Naive thymus-derived CD8-positive, alpha-beta T cell (primary cell): ENCODE data around the gene SYNGAP1. TPM values are rescaled to one million over a fixed set of nuclear protein-coding genes. Genes with fewer than 3 reads are reported as not detected.
"Not testable (repeated sequence)": the region's sequence is repeated elsewhere in the genome, so short reads cannot be mapped to it uniquely, and the experiment has no call there.

ENCODE experiments used
- ATAC-seq, 2 donors: fragments of 150-1000 bp; cut with Tn5 transposase in 1 of 2; sonication (Bioruptor Pico), chemical (Tn5 transposase) in 1 of 2; 1 replicate in 1 of 2; 2 replicates in 1 of 2; pipeline ENCODE4 v1.10.0; 2021; ENCODE audit warnings: mild to moderate bottlenecking in 2 of 2, moderate library complexity in 2 of 2
- POLR2A ChIA-PET: fragments of 350-600 bp; sonication (Branson Sonifier 250); formaldehyde crosslinking; loops from one replicate; lab custom pipeline; 2021; ENCODE audit warnings: antibody characterized with exemption; lab: Charles Lee
- DNase-seq, 10 donors: peaks; one replicate each; pipeline versions ENCODE4 v3.0.0 to v3.0.0-alpha.2; 2020 to 2022
- H3K27ac Mint-ChIP-seq, 10 donors: one replicate each; pipeline ENCODE4 v1.8.0; 2020 to 2022; ENCODE audit warnings: mild to moderate bottlenecking in 10 of 10, mixed read lengths in 10 of 10, moderate library complexity in 4 of 10, inconsistent platforms in 1 of 10
- H3K27me3 Mint-ChIP-seq, 5 donors: one replicate each; pipeline ENCODE4 v1.8.0; 2021 to 2022; ENCODE audit warnings: mixed read lengths in 5 of 5
- H3K36me3 Mint-ChIP-seq, 3 donors: one replicate each; pipeline ENCODE4 v1.8.0; 2020 to 2022; ENCODE audit warnings: mixed read lengths in 3 of 3, mild to moderate bottlenecking in 2 of 3, inconsistent platforms in 1 of 3
- H3K4me1 Mint-ChIP-seq, 4 donors: one replicate each; pipeline ENCODE4 v1.8.0; 2021 to 2022; ENCODE audit warnings: mixed read lengths in 4 of 4
- H3K4me3 Mint-ChIP-seq, 10 donors: one replicate each; pipeline ENCODE4 v1.8.0; 2020 to 2022; ENCODE audit warnings: mild to moderate bottlenecking in 10 of 10, mixed read lengths in 10 of 10, moderate library complexity in 6 of 10, inconsistent platforms in 1 of 10
- H3K9me3 Mint-ChIP-seq, 9 donors: one replicate each; pipeline ENCODE4 v1.8.0; 2020 to 2022; ENCODE audit warnings: mixed read lengths in 9 of 9, mild to moderate bottlenecking in 3 of 9, inconsistent platforms in 1 of 9, moderate library complexity in 1 of 9
- polyA plus RNA-seq, 3 donors: library from polyadenylated mRNA; unstranded; fragments of 300-500 nt; fragmentation: Illumina TruSeq; gene quantifications; one replicate each; pipeline ENCODE4 v1.2.3, GENCODE V29; 2021
- total RNA-seq, 8 experiments: library from RNA in 2 of 8; stranded (reverse) in 2 of 8; gene quantifications; one replicate each; pipeline ENCODE4 v1.2.3 and lab custom pipeline; 2021 to 2026

The SYNGAP1 gene
- total and polyA plus RNA-seq, 5 experiments from 2014 or later, result 0.38 to 66.6 (median 1.9) TPM

DNA sequence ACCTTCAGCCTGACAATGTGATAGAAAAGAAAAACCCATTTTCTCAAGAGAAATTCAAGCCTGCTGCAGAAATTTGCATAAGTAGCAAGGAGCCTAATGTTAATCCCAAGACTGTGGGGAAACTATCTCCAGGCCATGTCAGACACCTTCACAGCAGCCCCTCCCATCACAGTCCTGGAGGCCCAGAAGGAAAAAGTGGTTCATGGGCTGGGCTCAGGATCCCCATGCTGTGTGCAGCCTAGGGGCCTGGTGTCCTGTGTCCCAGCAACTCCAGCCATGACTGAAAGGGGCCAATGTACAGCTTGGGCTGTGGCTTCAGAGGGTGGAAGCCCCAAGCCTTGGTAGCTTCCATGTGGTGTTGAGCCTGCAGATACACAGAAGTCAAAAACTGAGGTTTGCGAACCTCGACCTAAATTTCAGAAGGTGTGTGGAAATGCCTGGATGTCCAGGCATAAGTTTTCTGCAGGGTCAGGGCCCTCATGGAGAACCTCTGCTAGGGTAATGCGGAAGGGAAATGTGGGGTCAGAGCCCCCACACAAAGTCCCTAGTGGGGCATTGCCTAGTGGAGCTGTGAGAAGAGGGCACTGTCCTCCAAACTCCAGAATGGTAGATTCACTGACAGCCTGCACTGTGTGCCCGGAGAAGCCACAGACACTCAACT is 46.3 kb downstream of the SYNGAP1 start:
- Mint-ChIP-seq H3K9me3 (no peaks in the 10 kb centered on the region), H3K36me3 (no peaks in the 10 kb centered on the region), H3K4me1 (peaks cover 0 to 1% (median 0%) of the 10 kb centered on the region in 4 donors), H3K4me3 (no peak overlapping the region), H3K27ac (no peak overlapping the region), H3K27me3 (peaks cover 0 to 2% (median 0%) of the 10 kb centered on the region in 5 donors)
- POLR2A ChIA-PET, result interaction anchor here (0.6 kb wide), 1 partner anchor 87 kb away, joined by 5 read pairs; no protein-coding TSS in a partner anchor
- ATAC-seq, result no peak
- DNase-seq, result no peak

GRCh38 chr6:33467091-33467490 is 47.2 kb downstream of the SYNGAP1 start:
- H3K36me3 Mint-ChIP-seq, result no peaks in the 10 kb centered on the region
- DNase-seq (no peak), ATAC-seq (no peak)
- H3K9me3 Mint-ChIP-seq, result no peaks in the 10 kb centered on the region
- no peak overlapping the region for H3K27ac Mint-ChIP-seq
- H3K4me1 Mint-ChIP-seq, result peaks cover 0 to 1% (median 0%) of the 10 kb centered on the region in 4 donors
- POLR2A ChIA-PET, result interaction anchor here (0.6 kb wide), 1 partner anchor 86 kb away, joined by 5 read pairs; no protein-coding TSS in a partner anchor
- no peak overlapping the region for H3K4me3 Mint-ChIP-seq
- H3K27me3 Mint-ChIP-seq, result peaks cover 0 to 2% (median 0%) of the 10 kb centered on the region in 5 donors

GRCh38 chr6:33469661-33470060 is 49.8 kb downstream of the SYNGAP1 start:
- Mint-ChIP-seq H3K36me3 (no peaks in the 10 kb centered on the region), H3K27ac (no peak overlapping the region), H3K4me1 (peaks cover 0 to 1% (median 0%) of the 10 kb centered on the region in 4 donors), H3K27me3 (no peaks in the 10 kb centered on the region), H3K4me3 (no peak overlapping the region), H3K9me3 (no peaks in the 10 kb centered on the region)
- POLR2A ChIA-PET, result interaction anchor here (0.7 kb wide), 1 partner anchor 39 kb away, joined by 3 read pairs; no protein-coding TSS in a partner anchor
- ATAC-seq (no peak), DNase-seq (no peak)

DNA sequence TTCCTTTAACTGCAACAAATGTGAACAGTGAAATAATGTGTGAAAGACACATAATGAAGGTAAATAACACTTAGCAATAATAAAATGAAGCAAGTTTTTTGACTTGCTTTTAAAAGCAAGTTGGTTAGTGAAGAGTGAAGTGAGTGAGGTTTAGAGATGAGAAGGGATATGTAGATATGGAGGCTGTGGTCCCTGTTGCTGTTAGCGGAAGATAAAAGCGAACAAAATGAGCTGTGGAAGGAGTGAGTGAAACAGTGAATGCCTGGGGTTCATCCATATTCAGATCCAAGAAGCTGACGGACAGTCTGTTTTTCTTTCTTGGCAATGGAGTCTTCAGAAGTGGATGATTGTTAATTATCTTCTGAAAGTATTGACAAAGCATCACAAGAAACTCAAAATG is 58.0 kb downstream of the SYNGAP1 start:
- no peaks in the 10 kb centered on the region for H3K27me3 Mint-ChIP-seq
- no peaks in the 10 kb centered on the region for H3K36me3 Mint-ChIP-seq
- H3K4me3 Mint-ChIP-seq, result no peak overlapping the region
- ATAC-seq, result no peak
- no peak for DNase-seq
- H3K9me3 Mint-ChIP-seq, result no peaks in the 10 kb centered on the region
- H3K27ac Mint-ChIP-seq, result peak overlapping the region in 1 of 10 donors; percentile 3
- POLR2A ChIA-PET, result no interaction called here
- H3K4me1 Mint-ChIP-seq, result no peaks in the 10 kb centered on the region

DNA sequence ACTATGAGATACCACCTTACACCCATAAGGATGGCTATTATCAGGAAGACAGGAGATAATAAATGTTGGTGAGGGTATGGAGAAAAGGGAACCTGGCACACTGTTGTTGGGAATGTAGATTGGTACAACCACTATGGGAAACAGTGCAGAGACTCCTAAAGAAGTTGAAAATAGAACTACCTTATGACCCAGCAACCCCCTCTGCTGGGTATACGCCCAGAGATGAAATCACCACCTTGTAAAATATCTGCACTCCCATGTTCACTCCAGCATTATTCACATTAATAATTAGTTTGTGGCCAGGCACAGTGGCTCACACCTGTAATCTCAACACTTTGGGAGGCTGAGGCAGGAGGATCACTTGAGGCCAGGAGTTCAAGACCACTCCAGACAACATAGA is 61.3 kb downstream of the SYNGAP1 start:
- H3K36me3 Mint-ChIP-seq, result no peaks in the 10 kb centered on the region
- ATAC-seq, result peak; percentile 38 to 49
- H3K9me3 Mint-ChIP-seq, result no peaks in the 10 kb centered on the region
- POLR2A ChIA-PET, result no interaction called here
- peak in 3 of 10 donors; percentile 7 to 8 (median 7) for DNase-seq
- H3K4me1 Mint-ChIP-seq, result no peaks in the 10 kb centered on the region
- no peak overlapping the region for H3K4me3 Mint-ChIP-seq
- H3K27ac Mint-ChIP-seq, result peak overlapping the region in 3 of 10 donors; percentile 24 to 85 (median 63)
- no peaks in the 10 kb centered on the region for H3K27me3 Mint-ChIP-seq

DNA sequence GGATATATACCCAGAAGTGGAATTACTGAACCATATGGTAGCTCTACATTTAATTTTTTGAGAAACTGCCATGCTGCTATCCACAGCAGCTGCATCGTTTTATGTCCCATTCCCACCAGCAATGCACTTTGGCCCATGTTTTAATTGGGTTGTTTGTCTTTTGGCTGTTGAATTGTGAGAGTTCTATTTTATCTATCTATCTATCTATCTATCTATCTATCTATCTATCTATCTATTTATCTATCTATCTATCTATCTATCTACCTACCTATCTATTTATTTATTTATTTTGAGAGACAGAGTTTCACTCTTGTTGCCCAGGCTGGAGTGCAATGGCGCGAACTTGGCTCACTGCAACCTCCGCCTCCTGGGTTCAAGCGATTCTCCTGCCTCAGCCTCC is 62.8 kb downstream of the SYNGAP1 start:
- DNase-seq, POLR2A ChIA-PET, H3K4me3 Mint-ChIP-seq, H3K4me1 Mint-ChIP-seq, H3K27me3 Mint-ChIP-seq, ATAC-seq, H3K36me3 Mint-ChIP-seq, H3K9me3 Mint-ChIP-seq: not testable (repeated sequence)
- peak overlapping the region in 1 of 10 donors; percentile 1 for H3K27ac Mint-ChIP-seq

DNA sequence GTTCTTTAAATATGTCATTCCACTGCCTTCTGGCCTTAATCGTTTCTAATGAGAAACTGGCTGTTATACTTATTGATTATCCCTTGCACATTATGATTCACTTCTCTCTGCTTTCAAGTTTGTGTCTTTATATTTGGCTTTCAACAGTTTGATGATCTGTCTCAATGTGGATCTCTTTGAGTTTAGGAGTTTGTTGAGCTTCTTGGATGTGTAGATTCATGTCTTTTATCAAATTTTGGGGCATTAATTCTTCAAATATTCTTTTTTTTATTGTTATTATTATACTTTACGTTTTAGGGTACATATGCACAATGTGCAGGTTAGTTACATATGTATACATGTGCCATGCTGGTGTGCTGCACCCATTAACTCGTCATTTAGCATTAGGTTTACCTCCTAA is 63.8 kb downstream of the SYNGAP1 start:
- Mint-ChIP-seq H3K36me3 (no peaks in the 10 kb centered on the region), H3K27me3 (peaks cover 0 to 3% (median 0%) of the 10 kb centered on the region in 5 donors), H3K4me3 (no peak overlapping the region), H3K9me3 (peaks cover 0 to 3% (median 0%) of the 10 kb centered on the region in 9 donors), H3K4me1 (no peaks in the 10 kb centered on the region), H3K27ac (no peak overlapping the region)
- POLR2A ChIA-PET, result no interaction called here
- DNase-seq, result no peak
- ATAC-seq, result no peak

GRCh38 chr6:33484673-33485262 is 64.9 kb downstream of the SYNGAP1 start:
- H3K4me3 Mint-ChIP-seq, POLR2A ChIA-PET, DNase-seq, ATAC-seq, H3K9me3 Mint-ChIP-seq, H3K27ac Mint-ChIP-seq, H3K27me3 Mint-ChIP-seq, H3K4me1 Mint-ChIP-seq, H3K36me3 Mint-ChIP-seq: not testable (repeated sequence)

GRCh38 chr6:33485680-33486079 is 65.8 kb downstream of the SYNGAP1 start:
- DNase-seq, POLR2A ChIA-PET, H3K4me1 Mint-ChIP-seq, H3K36me3 Mint-ChIP-seq, H3K9me3 Mint-ChIP-seq, H3K4me3 Mint-ChIP-seq, H3K27me3 Mint-ChIP-seq, ATAC-seq, H3K27ac Mint-ChIP-seq: not testable (repeated sequence)

DNA sequence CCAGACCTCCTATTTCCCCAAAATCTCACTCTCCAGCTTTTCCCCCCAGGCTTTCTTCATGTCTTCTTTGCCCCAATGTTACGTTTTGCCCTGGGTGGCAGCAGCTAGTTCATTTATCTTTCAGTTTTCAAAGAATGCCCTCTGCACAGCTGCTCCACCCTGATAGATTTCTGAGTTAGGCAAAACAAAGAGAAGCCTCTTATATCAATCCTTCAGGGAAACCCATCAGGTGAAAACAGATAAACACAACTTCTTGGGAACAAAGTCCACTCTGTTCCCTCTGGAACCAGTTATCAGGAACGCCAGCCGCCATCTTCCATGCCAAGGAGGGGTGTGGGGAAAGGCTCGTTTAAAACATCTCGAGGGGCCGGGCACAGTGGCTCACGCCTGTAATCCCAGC is 68.5 kb downstream of the SYNGAP1 start:
- DNase-seq (no peak), ATAC-seq (no peak)
- POLR2A ChIA-PET, result interaction anchor here (0.6 kb wide), 1 partner anchor 14 kb away, joined by 4 read pairs; no protein-coding TSS in a partner anchor
- H3K27me3 Mint-ChIP-seq, result peaks cover 0 to 6% (median 0%) of the 10 kb centered on the region in 5 donors
- H3K9me3 Mint-ChIP-seq, result peaks cover 0 to 3% (median 0%) of the 10 kb centered on the region in 9 donors
- no peaks in the 10 kb centered on the region for H3K36me3 Mint-ChIP-seq
- peaks cover 0 to 1% (median 0%) of the 10 kb centered on the region in 4 donors for H3K4me1 Mint-ChIP-seq
- no peak overlapping the region for H3K27ac Mint-ChIP-seq
- H3K4me3 Mint-ChIP-seq, result no peak overlapping the region

GRCh38 chr6:33490198-33490597 is 70.3 kb downstream of the SYNGAP1 start:
- H3K27me3 Mint-ChIP-seq, result peaks cover 0 to 6% (median 0%) of the 10 kb centered on the region in 5 donors
- H3K36me3 Mint-ChIP-seq, result no peaks in the 10 kb centered on the region
- POLR2A ChIA-PET, result no interaction called here
- no peak overlapping the region for H3K4me3 Mint-ChIP-seq
- H3K27ac Mint-ChIP-seq, result peak overlapping the region in 1 of 10 donors; percentile 13
- H3K9me3 Mint-ChIP-seq, result peaks cover 0 to 3% (median 0%) of the 10 kb centered on the region in 9 donors
- DNase-seq, result no peak
- no peak for ATAC-seq
- H3K4me1 Mint-ChIP-seq, result peaks cover 0 to 1% (median 0%) of the 10 kb centered on the region in 4 donors

DNA sequence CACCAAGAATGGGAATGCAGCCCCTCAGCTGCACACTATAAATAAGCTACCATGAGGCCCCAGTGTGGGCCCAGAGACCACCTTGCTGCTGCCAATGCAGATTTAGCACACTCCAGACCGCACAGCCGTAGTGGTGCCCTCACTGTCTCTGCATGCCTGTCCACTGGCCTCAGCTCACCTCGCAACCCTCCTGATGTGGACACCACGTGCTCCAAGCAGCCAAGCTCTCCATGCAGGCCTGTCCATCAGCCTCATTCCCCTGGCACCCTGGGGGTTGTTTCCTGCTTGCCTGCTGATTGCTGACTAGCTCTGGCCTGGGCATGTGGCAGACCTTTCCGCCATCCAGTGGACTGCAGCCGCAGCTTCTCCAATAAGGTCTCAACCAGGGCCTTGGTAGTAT is 70.8 kb downstream of the SYNGAP1 start:
- ATAC-seq, result no peak
- Mint-ChIP-seq H3K9me3 (peaks cover 0 to 3% (median 0%) of the 10 kb centered on the region in 9 donors), H3K36me3 (no peaks in the 10 kb centered on the region), H3K4me3 (no peak overlapping the region), H3K4me1 (peaks cover 0 to 1% (median 0%) of the 10 kb centered on the region in 4 donors), H3K27me3 (peaks cover 0 to 6% (median 0%) of the 10 kb centered on the region in 5 donors), H3K27ac (no peak overlapping the region)
- DNase-seq, result no peak
- POLR2A ChIA-PET, result no interaction called here

DNA sequence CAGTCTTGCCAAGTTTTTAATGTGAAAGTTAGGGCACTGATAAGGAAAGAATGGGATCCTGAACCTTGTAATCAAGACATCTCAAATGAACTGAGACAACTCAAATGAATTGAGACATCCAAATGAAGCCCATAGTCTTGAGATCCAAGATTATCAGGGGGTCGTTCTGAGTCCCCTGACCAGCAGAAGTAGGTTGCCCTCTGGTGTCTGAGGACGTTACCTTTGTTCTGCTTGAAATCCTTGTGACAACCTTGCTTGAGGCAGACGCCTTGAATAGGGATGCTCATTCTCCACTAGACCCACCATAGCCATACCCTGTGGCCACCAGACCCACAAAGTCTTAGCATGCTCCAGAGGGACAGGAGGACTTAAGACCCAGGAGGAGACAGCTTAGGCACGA is 72.2 kb downstream of the SYNGAP1 start:
- ATAC-seq (no peak), DNase-seq (peak in 1 of 10 donors; percentile 9)
- no peaks in the 10 kb centered on the region for H3K9me3 Mint-ChIP-seq
- H3K4me3 Mint-ChIP-seq, result no peak overlapping the region
- peaks cover 0 to 1% (median 0%) of the 10 kb centered on the region in 4 donors for H3K4me1 Mint-ChIP-seq
- peak overlapping the region in 1 of 10 donors; percentile 27 for H3K27ac Mint-ChIP-seq
- H3K36me3 Mint-ChIP-seq, result no peaks in the 10 kb centered on the region
- peaks cover 0 to 3% (median 0%) of the 10 kb centered on the region in 5 donors for H3K27me3 Mint-ChIP-seq
- POLR2A ChIA-PET, result no interaction called here
